GM20000 (cell line): ENCODE measurements around the gene LYSMD4.
"Not testable (repeated sequence)": the region's sequence is repeated elsewhere in the genome, so short reads cannot be mapped to it uniquely, and the experiment has no call there.

Experiments used
- DNase-seq: peaks from one replicate; pipeline ENCODE4 v3.0.0; 2012; ENCODE audit warnings: low spot score
- CTCF ChIP-seq: IDR thresholded peaks from 2 replicates; pipeline ENCODE4 v1.5.1; 2012; ENCODE audit warnings: mild to moderate bottlenecking, control low read depth; ENCODE audit errors: extremely low read depth, missing control alignments

The LYSMD4 gene

GRCh38 chr15:99753066-99753465, 19.8 kb upstream of the LYSMD4 start:
- no peak for TF ChIP-seq CTCF
- DNase-seq = no peak

- DNase-seq = no peak
- no peak for TF ChIP-seq CTCF
Measured at GRCh38 chr15:99752556-99752955, 19.3 kb upstream of the LYSMD4 start.

- not testable (repeated sequence) for DNase-seq
Measured at GRCh38 chr15:99750326-99750725, 17.1 kb upstream of the LYSMD4 start.

GRCh38 chr15:99749386-99749785, 16.1 kb upstream of the LYSMD4 start:
- TF ChIP-seq CTCF = no peak
- no peak for DNase-seq

GRCh38 chr15:99745370-99746086, 12.3 kb upstream of the LYSMD4 start:
- DNase-seq = no peak
- no peak for TF ChIP-seq CTCF

- TF ChIP-seq CTCF = no peak
- DNase-seq = no peak
Measured at GRCh38 chr15:99744142-99744541, 10.9 kb upstream of the LYSMD4 start.

GRCh38 chr15:99741835-99742234, 8.6 kb upstream of the LYSMD4 start:
- no peak for TF ChIP-seq CTCF

More at GRCh38 chr15:99741835-99742234, 8.6 kb upstream of the LYSMD4 start:
- DNase-seq = no peak
